Sigmoid colon (tissue), 4 donors: ENCODE measurements around the gene VAV3.

Source experiments
- EP300 ChIP-seq, 4 donors: sonication (generic); formaldehyde crosslinking; IDR thresholded peaks; one replicate each; pipeline ENCODE4 v1.6.1; 2017; ENCODE audit warnings: antibody characterized with exemption in 4 of 4
- POLR2A ChIP-seq, 2 donors: fragments of 450-650 bp; IDR thresholded peaks; one replicate each; pipeline ENCODE4 v1.6.1; 2016; ENCODE audit warnings: antibody characterized with exemption in 2 of 2, mild to moderate bottlenecking in 2 of 2, moderate library complexity in 2 of 2
- POLR2AphosphoS5 ChIP-seq, 4 donors: sonication (generic); formaldehyde crosslinking; IDR thresholded peaks; one replicate each; pipeline ENCODE4 v1.6.1; 2017; ENCODE audit warnings: antibody characterized with exemption in 4 of 4
- TF ChIP-seq, protein P1 (sequence below), 4 experiments: fragments of 450-650 bp in 3 of 4; fragments of 200-600 bp in 1 of 4; IDR thresholded peaks; one replicate each; pipeline ENCODE4 v1.5.1; 2016 to 2019; ENCODE audit warnings: antibody characterized with exemption in 4 of 4, mild to moderate bottlenecking in 3 of 4, moderate library complexity in 2 of 4

DNA sequence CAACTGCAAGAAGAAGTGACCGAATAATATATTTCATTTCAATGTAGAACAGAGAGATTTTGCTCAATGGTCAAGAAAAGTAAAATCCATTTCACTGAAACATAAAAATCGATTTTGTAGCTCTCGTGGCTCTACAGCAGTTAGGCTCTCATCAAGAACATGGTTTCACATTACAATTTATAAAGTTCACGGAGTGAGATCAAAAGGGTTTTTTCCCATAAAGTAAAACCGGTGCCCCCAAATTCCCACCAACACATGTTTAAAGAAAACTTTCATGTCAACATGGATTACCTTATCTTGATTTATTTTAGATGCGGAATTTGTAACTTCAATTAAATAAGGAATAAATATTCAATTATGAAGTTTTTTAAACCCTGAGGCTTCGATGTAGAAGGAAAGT, 16.3 kb upstream of the VAV3 start:
- TF ChIP-seq, protein P1, sequence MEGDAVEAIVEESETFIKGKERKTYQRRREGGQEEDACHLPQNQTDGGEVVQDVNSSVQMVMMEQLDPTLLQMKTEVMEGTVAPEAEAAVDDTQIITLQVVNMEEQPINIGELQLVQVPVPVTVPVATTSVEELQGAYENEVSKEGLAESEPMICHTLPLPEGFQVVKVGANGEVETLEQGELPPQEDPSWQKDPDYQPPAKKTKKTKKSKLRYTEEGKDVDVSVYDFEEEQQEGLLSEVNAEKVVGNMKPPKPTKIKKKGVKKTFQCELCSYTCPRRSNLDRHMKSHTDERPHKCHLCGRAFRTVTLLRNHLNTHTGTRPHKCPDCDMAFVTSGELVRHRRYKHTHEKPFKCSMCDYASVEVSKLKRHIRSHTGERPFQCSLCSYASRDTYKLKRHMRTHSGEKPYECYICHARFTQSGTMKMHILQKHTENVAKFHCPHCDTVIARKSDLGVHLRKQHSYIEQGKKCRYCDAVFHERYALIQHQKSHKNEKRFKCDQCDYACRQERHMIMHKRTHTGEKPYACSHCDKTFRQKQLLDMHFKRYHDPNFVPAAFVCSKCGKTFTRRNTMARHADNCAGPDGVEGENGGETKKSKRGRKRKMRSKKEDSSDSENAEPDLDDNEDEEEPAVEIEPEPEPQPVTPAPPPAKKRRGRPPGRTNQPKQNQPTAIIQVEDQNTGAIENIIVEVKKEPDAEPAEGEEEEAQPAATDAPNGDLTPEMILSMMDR (IDR thresholded peaks at IDR 0.05): no peak
- no peak for TF ChIP-seq POLR2A (IDR thresholded peaks at IDR 0.05)
- no peak for TF ChIP-seq EP300 (IDR thresholded peaks at IDR 0.05)
- no peak for TF ChIP-seq POLR2AphosphoS5 (IDR thresholded peaks at IDR 0.05)
